ENCODE data around the gene CDK17. TPM values are rescaled to one million over a fixed set of nuclear protein-coding genes. Genes with fewer than 3 reads are reported as not detected.

The CDK17 gene
- total RNA-seq, 1 donor = 73.8 TPM

DNA sequence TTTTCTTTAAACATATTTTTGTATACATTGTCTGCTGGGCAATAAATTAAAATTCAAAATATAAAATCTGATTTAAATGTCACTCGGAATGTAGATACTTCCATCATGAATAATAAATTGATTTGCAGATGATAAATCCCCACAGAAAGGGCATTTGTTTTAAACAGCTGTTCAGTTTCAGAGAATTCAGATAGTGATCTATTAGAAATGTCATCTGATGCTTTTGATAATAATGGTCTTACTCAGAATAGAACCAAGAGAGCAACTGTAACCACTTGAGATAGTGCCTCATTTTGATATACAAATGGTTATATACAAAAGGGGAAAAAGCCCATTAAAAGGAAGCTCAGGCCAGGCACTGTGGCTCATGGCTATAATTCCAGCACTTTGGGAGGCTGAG lies 43.4 kb downstream of the CDK17 start:
- no peak for DNase-seq (ENCODE audit: low read depth)
- no peak overlapping the region for H3K4me3 ChIP-seq (ENCODE audit: low read depth, low read length)
- TF ChIP-seq CTCF (IDR thresholded peaks at IDR 0.05; ENCODE audit: insufficient read depth, low read depth, low read length) = no peak

DNA sequence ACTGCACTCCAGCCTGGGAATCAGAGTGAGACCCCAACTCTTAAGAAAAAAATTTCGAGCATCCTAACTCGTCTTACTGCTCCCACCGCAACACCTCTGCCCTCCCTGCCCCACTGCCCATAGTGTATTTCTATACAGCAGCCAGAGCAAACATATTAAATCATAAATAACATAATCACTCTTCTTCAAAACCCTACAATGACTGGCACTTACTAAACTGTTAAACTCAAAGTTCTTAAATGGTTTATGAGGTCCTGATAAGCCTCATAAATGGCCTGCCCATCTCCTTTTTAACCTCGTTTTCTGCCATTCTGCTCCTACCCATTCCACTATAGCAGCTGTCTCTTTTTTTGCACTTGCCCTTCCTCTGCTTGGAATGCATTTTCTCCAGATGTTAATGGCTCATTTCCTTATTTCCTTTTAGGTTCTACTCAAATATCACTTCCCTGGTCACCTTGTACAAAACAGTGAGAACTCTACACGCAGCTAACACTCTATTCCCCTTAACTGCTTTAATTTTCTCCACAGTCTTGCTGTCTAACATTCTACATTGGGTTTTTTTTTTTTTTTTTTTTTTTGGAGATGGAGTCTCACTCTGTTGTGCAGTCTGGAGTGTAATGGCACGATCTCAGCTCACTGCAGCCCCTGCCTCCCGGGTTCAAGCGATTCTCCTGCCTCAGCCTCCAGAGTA lies 45.2 kb downstream of the CDK17 start:
- TF ChIP-seq CTCF (IDR thresholded peaks at IDR 0.05; ENCODE audit: insufficient read depth, low read depth, low read length) = no peak
- no peak overlapping the region for H3K4me3 ChIP-seq (ENCODE audit: low read depth, low read length)
- no peak for DNase-seq (ENCODE audit: low read depth)

DNA sequence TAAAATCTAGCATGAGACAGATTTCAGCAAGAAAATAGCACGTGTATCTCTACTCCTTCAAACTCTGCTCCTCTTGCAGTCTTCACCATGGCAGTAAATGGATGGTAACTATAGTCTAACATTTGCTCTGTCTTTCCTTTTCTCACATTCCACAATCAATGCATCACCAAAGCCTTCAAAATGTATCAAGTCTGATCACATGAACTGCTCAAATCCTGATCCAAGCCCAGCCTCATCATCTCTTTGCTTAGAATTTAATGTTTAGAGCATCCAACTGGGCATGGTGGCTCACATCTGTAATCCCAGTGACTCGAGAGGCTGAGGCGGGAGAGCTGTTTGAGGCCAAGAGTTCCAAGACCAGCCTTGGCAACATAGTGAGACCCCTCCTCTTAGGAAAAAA lies 45.9 kb downstream of the CDK17 start:
- no peak for DNase-seq (ENCODE audit: low read depth)
- H3K4me3 ChIP-seq (ENCODE audit: low read depth, low read length) = no peak overlapping the region
- no peak for TF ChIP-seq CTCF (IDR thresholded peaks at IDR 0.05; ENCODE audit: insufficient read depth, low read depth, low read length)

GRCh38 chr12:96352161-96352835 lies 47.9 kb downstream of the CDK17 start:
- H3K4me3 ChIP-seq (ENCODE audit: low read depth, low read length) = no peak overlapping the region
- TF ChIP-seq CTCF (IDR thresholded peaks at IDR 0.05; ENCODE audit: insufficient read depth, low read depth, low read length) = no peak
- no peak for DNase-seq (ENCODE audit: low read depth)

GRCh38 chr12:96350982-96351381 lies 49.3 kb downstream of the CDK17 start:
- TF ChIP-seq CTCF (IDR thresholded peaks at IDR 0.05; ENCODE audit: insufficient read depth, low read depth, low read length) = no peak
- no peak overlapping the region for H3K4me3 ChIP-seq (ENCODE audit: low read depth, low read length)
- no peak for DNase-seq (ENCODE audit: low read depth)

DNA sequence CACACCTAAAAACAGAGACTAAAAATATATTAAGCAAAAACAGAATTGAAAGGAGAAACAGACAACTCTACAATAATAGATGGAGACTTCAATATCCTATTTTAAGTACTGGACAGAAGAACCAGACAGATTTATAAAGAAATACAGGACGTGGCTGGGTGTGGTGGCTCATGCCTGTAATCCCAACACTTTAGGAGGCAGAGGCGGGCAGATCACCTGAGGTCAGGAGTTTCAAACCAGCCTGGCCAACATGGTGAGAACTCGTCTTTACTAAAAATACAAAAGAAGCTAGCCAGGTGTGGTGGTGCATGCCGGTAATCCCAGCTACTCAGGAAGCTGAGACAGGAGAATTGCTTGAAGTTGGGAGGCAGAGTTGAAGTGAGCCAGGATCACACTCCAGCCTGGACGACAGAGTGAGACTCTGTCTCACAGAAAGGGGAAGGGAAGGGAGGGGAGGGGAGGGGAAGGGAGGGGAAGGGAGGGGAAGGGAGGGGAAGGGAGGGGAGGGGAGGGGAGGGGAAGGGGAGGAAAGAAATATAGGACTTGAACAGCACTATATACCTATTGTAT lies 53.0 kb downstream of the CDK17 start:
- peak overlapping the region; percentile 44 for H3K4me3 ChIP-seq (ENCODE audit: low read depth, low read length)
- DNase-seq (ENCODE audit: low read depth) = no peak
- TF ChIP-seq CTCF (IDR thresholded peaks at IDR 0.05; ENCODE audit: insufficient read depth, low read depth, low read length) = no peak

DNA sequence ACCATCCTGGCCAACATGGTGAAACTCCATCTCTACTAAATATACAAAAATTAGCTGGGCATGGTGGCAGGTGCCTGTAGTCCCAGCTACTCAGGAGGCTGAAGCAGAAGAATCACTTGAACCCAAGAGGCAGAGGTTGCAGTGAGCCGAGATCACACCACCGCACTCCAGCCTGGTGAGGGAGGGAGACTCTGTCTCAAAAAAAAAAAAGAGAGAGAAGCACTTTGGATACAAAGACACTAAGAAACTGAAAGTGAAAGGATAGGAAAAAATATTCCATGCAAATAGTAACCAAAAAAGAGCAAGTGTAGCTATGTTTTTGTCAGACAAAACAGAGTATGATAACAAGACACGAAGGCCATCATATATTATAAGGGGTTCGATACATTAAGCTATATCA lies 53.5 kb downstream of the CDK17 start:
- H3K4me3 ChIP-seq (ENCODE audit: low read depth, low read length) = peak overlapping the region; percentile 44
- DNase-seq (ENCODE audit: low read depth) = peak; percentile 58

Data from fibroblast of villous mesenchyme (primary cell).